ENCODE results near the gene AP5Z1.

GRCh38 chr7:4798706-4799235 lies 23.3 kb downstream of the AP5Z1 start:
- TF ChIP-seq CTCF (conservative IDR thresholded peaks at IDR 0.05) = no peak
- no peak for TF ChIP-seq EZH2 (IDR thresholded peaks at IDR 0.05; ENCODE audit: low read depth)

Measured in PC-9 (cell line).